HG02763 (cell line): ENCODE results near the gene TRPM5.
"Not testable (repeated sequence)": the region's sequence is repeated elsewhere in the genome, so short reads cannot be mapped to it uniquely, and the experiment has no call there.

ENCODE experiments used
- ATAC-seq: cut with Tn5 transposase; IDR thresholded peaks from one replicate; pipeline ENCODE4 v1.9.1; 2021; ENCODE audit warnings: mild to moderate bottlenecking, moderate library complexity; ENCODE audit not compliant: unreplicated experiment

TRPM5 gene

DNA sequence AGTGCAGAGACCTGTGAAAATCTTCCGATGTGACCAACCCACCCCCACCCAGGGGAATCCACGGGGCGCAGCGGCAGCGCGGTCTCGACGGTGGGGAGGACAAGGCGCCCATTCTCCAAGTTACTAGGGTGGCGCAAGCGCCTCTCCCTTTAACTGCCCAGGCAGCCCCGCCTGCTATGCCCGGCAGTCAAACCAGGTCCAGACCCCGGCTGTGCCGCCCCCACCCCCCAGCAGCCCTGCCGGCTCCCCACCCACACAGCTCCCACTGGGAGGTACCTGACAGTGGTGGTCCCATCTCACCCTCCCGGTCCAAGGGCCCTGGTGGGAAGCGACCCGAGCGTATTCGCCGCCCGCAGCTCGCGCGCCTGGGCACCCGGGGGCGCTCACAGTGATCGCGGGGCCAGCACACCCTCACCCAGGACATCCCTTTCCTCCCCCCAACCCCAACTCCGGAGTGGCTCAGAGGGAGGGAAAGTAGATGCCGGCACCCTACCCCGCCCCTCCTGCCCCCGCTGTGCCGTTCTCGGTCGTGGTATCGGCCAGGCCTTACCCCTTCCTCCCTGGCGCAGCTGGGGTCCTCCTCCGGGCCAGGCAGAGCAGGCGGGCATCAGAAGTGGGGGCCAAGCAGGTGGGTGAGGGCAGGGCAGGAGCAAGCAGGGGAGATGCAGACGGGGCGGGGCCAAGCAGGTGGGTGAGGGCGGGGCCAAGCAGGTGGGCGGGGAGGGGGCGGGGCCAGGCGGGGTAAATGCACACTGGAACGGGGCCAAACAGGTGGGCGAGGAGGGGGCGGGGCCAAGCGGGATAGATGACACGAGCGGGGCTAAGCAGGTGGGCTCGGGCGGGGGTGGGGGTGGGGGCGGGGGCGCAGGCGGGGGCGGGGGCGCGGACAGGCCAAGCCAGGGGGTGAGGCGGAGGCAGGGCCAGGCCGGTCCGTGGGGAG, at the start of gene TRPM5:
Gene TRPM5 (minus strand): TSS at position 634 of the 940 bp plus-strand sequence. CDS start 21,478 bp downstream, outside the sequence.
- ATAC-seq = no peak

GRCh38 chr11:2489083-2489482, 44.8 kb upstream of the TRPM5 start:
- no peak for ATAC-seq

GRCh38 chr11:2488004-2488403, 43.7 kb upstream of the TRPM5 start:
- no peak for ATAC-seq

- ATAC-seq = no peak
Observed at GRCh38 chr11:2484576-2485125, 40.3 kb upstream of the TRPM5 start.

- no peak for ATAC-seq
Observed at GRCh38 chr11:2483426-2483825, 39.1 kb upstream of the TRPM5 start.

DNA sequence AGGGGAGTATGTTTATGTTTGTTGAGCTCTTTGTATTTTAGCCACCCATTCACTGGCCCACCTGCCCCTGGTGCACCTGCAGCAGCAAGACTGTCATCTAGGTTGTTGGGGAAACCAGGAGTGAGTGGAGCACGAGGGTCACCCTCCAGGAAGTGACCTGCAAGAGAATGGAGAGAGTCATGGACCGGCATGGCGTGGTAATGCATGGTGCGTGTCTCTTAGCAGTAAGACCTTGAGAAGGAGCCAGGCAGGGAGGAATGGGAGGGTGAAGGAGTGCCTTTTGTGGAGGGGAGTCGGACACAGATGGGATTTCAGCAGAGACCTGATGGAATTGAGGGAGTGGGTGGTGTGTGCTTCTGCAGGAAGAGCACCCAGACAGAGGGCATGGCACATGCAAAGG, 38.4 kb upstream of the TRPM5 start:
- ATAC-seq = no peak

DNA sequence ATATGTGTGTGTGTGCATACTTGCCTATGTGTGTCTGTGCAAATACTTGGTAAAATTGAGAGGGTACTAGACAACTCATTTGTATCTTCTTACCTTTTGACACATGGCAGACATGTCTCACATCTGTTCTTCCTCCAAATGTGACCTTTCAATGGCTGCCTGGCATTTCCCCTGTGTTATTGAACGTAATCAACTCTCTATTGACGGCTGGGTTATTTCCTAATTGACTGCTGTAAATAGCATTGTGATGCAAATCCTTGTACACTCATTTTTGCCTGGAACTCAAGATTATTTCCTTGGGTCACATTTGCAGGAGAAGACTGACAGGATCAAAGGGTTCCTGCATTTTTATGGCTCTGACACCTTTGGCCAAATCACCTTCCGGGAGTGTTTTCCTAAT, 37.9 kb upstream of the TRPM5 start:
- ATAC-seq = no peak

- ATAC-seq = no peak
Observed at GRCh38 chr11:2481253-2481652, 36.9 kb upstream of the TRPM5 start.

DNA sequence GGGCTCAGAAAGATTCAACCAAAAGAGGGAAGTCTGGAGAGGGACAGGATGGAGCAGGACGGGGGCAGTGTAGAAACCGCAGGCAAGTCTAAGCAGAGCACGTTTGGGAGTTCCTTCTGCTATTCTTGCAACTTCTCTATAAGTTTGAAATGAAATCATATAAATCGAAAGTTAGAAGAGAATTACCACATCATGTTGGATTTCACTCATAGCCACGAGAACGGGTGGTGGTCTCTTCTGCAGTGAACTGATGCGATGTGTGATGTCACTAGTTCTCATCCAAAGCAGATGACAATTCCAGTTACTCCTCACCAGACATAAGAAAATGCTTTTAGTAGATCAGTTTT, 36.5 kb upstream of the TRPM5 start:
- ATAC-seq = no peak

- ATAC-seq = not testable (repeated sequence)
Observed at GRCh38 chr11:2480067-2480873, 36.0 kb upstream of the TRPM5 start.

DNA sequence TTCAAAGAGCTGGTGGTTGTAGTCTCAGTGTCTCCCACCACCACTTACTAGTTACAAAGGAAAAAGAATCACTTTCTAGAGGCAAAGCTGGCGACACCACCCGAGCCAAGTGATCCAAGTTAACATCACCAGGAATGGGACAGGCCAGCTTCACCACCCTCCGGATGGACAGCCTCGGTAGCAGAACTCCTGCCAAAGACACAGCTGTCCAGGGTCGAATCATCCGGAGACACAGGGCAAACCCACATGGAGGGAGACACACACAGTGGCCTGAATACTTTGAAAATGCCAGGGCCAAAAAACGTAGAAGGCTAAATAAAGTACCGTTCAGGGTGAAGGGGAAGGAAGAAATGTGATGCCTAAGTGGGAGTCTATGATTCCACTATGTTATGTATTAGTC, 33.6 kb upstream of the TRPM5 start:
- ATAC-seq = no peak

GRCh38 chr11:2477254-2477653, 32.9 kb upstream of the TRPM5 start:
- no peak for ATAC-seq

- no peak for ATAC-seq
Observed at GRCh38 chr11:2475136-2475918, 31.0 kb upstream of the TRPM5 start.

- ATAC-seq = no peak
Observed at GRCh38 chr11:2474059-2474901, 30.0 kb upstream of the TRPM5 start.

DNA sequence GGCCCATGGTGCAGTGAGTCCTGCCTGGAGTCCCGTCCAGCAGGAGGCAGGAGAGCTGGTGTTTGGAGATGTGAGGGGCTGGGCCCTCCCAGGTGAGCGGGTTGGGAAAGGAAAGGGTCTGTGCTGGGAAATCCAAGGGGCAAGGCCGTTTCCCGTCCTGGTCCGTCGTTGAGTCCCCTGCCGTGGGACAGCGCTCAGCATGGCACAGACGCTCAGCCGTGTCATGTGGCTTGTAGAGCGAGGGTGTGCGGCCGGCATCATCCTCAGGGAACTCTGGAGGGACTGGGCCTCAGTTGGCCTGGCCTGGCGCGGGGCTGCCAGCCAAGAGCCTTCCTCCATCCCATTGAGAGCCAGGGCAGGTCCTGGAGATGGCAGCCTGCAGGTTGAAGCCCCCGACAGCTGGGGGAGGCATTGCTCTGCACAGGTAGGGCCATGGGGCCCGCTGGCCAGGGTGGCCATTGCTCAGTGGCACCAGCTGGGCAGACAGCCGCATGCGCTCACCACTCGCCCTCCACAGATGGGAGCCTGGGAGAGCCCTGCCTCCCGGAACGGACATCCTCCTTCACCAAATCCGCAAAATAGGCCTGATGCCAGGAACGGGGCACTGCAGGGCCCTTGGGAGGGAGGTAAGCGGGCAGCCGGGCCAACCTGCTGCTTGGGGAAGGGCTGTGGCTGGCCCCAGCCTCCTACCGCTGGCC, 29.2 kb upstream of the TRPM5 start:
- no peak for ATAC-seq

DNA sequence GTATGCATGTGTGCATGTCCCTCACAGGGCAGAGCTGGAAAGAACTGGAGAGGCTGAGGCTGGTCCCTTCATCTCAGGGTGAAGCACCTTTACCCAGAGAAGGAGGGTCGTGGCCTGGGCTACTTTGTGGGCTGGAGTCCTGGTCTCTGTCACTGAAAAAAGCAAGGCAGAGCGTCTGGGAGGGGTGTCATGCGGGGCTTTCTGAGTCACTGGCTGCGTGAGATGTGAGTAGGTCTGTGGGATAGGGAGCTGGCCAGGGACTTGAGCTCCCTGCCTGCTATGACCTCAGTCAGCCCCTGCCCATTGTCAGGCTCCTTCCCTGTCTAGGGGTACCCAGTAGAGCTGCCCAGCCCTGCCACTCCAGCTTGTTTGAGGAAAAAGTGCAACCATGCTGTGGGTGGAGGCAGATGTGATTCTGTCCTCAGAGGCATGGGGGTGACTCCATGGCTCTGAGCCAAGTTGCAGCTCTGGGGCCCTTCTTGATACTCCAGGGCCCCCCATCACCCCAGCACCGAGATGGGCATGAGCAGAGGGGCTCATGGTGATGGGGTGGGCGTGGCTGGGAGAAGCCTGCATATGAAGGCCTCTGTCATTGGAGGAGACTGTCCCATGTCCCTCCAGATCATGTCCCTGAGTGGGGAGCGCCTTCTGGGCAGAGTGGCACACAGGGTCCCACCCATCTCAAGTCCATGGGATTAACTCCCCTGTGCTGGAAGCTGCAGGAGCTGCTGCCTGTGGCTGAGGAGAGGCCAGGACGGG, 28.3 kb upstream of the TRPM5 start:
- ATAC-seq = no peak

- no peak for ATAC-seq
Observed at GRCh38 chr11:2471804-2472096, 27.4 kb upstream of the TRPM5 start.

DNA sequence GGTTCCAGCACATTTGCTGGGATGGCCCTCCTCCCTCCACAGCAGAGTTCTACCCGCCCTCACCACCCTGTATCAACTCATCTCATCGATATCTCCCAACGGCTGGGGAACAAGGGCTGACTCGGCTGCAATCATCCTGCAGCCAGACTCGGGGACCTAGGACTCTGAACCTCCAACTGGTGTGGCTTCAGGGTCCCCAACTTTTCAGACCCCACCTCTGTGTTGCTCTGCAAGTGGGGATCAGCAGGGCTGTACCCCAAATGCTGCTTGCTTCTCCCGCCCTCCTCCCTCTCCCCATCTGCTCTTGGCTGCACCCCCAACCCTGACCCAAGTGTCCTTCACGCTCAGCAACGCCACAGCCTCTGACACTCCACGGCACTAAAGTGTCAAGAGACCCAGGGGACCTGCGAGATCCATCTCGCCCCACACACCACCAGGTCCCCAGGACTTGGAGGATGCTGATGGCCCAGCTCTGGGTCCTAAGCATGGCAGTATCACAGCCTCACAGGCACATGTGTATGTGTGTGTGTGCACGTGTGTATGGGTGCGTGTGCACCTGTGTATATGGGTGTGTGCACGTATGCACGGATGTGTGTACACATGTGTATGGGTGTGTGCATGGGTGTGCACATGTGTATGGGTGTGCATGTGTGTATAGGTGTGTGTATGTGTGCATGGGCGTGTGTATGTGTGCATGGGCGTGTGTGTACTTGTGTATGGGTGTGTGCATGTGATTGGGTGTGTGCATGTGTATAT, 26.9 kb upstream of the TRPM5 start:
- ATAC-seq = no peak
